ENCODE measurements around the gene FCAR. TPM values are rescaled to one million over a fixed set of nuclear protein-coding genes. Genes with fewer than 3 reads are reported as not detected.
"Not testable (repeated sequence)": the region's sequence is repeated elsewhere in the genome, so short reads cannot be mapped to it uniquely, and the experiment has no call there.

Gene FCAR
- total RNA-seq, 1 experiment from 2014 or later = 0.22 TPM

GRCh38 chr19:54906819-54907218 is 32.8 kb downstream of the FCAR start:
- CTCF ChIA-PET = interaction anchor here (1.3 kb wide), 1 partner anchor 26 kb away, joined by 4 read pairs; no protein-coding TSS in a partner anchor
- H3K9me3 Mint-ChIP-seq = no peaks in the 10 kb centered on the region; the same call in 1 of the 2 replicates
- no peak overlapping the region for H3K4me3 Mint-ChIP-seq
- no peaks in the 10 kb centered on the region; the same call in 1 of the 2 replicates for H3K27me3 Mint-ChIP-seq (ENCODE audit: low read depth)
- H3K36me3 Mint-ChIP-seq = peaks cover 10% of the 10 kb centered on the region
- H3K4me1 Mint-ChIP-seq = peaks cover 26% of the 10 kb centered on the region
- TF ChIP-seq TP53 (CRISPR knock-in tag; IDR thresholded peaks at IDR 0.05) = no peak
- TF ChIP-seq USF1 (CRISPR knock-in tag; IDR thresholded peaks at IDR 0.05) = no peak
- TF ChIP-seq NR2C2 (CRISPR knock-in tag; IDR thresholded peaks at IDR 0.05) = no peak
- TF ChIP-seq CBFB (CRISPR knock-in tag; IDR thresholded peaks at IDR 0.05; ENCODE audit: low read depth) = no peak
- no peak for TF ChIP-seq EMX1 (CRISPR knock-in tag; IDR thresholded peaks at IDR 0.05)
- TF ChIP-seq ATF6 (CRISPR knock-in tag; IDR thresholded peaks at IDR 0.05) = no peak
- no peak for TF ChIP-seq E2F4 (CRISPR knock-in tag; IDR thresholded peaks at IDR 0.05; ENCODE audit: borderline replicate concordance, low read depth)
- no peak for TF ChIP-seq ZNF416 (CRISPR knock-in tag; IDR thresholded peaks at IDR 0.05)
- no peak for TF ChIP-seq IRF2 (CRISPR knock-in tag; IDR thresholded peaks at IDR 0.05; ENCODE audit: borderline replicate concordance, low read depth)
- no peak for TF ChIP-seq ZNF232 (CRISPR knock-in tag; IDR thresholded peaks at IDR 0.05)
- TF ChIP-seq ZNF138 (CRISPR knock-in tag; conservative IDR thresholded peaks at IDR 0.05) = no peak
- TF ChIP-seq SOX15 (CRISPR knock-in tag; IDR thresholded peaks at IDR 0.05) = no peak
- DNase-seq (ENCODE audit: low spot score) (no peak), ATAC-seq (no peak)
- POLR2A ChIA-PET = interaction anchor here (0.5 to 0.7 kb wide), 2 partner anchors 139 to 580 kb away, joined by 4 to 5 read pairs; no protein-coding TSS in a partner anchor
- no peak overlapping the region; the same call in 1 of the 2 replicates for H3K27ac Mint-ChIP-seq

- DNase-seq (ENCODE audit: low spot score); H3K27ac Mint-ChIP-seq; CTCF ChIA-PET; POLR2A ChIA-PET; H3K4me3 Mint-ChIP-seq; H3K9me3 Mint-ChIP-seq; H3K27me3 Mint-ChIP-seq (ENCODE audit: low read depth); ATAC-seq: not testable (repeated sequence)
- Mint-ChIP-seq H3K4me1 (peaks cover 21% of the 10 kb centered on the region), H3K36me3 (peaks cover 12% of the 10 kb centered on the region)
Observed at GRCh38 chr19:54907899-54908298, 33.9 kb downstream of the FCAR start.

- Mint-ChIP-seq H3K36me3 (peaks cover 2% of the 10 kb centered on the region; the same call in 1 of the 2 replicates), H3K27me3 (ENCODE audit: low read depth) (no peaks in the 10 kb centered on the region), H3K4me1 (peaks cover 9% of the 10 kb centered on the region), H3K9me3 (no peaks in the 10 kb centered on the region), H3K4me3 (no peak overlapping the region), H3K27ac (peak overlapping the region; percentile 11; the same call in 1 of the 2 replicates)
- no peak for ATAC-seq
- TF ChIP-seq ZNF512 (CRISPR knock-in tag; IDR thresholded peaks at IDR 0.05; ENCODE audit: borderline replicate concordance) (no peak), CREM (CRISPR knock-in tag; IDR thresholded peaks at IDR 0.05) (no peak)
- POLR2A ChIA-PET = no interaction called here
- CTCF ChIA-PET = interaction anchor here (0.7 to 8.4 kb wide), 3 partner anchors 23 to 171 kb away, joined by 3 to 166 read pairs (median 4); no protein-coding TSS in a partner anchor
- no peak for DNase-seq (ENCODE audit: low spot score)
Observed at GRCh38 chr19:54916822-54917221, 42.8 kb downstream of the FCAR start.

- ChIA-PET CTCF (interaction anchor here (0.6 to 8.4 kb wide), 4 partner anchors 9 to 243 kb away, joined by 3 to 166 read pairs (median 4); no protein-coding TSS in a partner anchor), POLR2A (interaction anchor here (0.6 kb wide), 1 partner anchor 87 kb away, joined by 3 read pairs; no protein-coding TSS in a partner anchor)
- H3K27me3 Mint-ChIP-seq (ENCODE audit: low read depth) = no peaks in the 10 kb centered on the region
- H3K4me3 Mint-ChIP-seq = no peak overlapping the region
- H3K36me3 Mint-ChIP-seq = no peaks in the 10 kb centered on the region
- TF ChIP-seq ZNF138 (CRISPR knock-in tag; conservative IDR thresholded peaks at IDR 0.05) (no peak), E2F1 (CRISPR knock-in tag; IDR thresholded peaks at IDR 0.05) (no peak)
- ATAC-seq = no peak
- no peak for DNase-seq (ENCODE audit: low spot score)
- peaks cover 12% of the 10 kb centered on the region for H3K4me1 Mint-ChIP-seq
- H3K9me3 Mint-ChIP-seq = no peaks in the 10 kb centered on the region
- no peak overlapping the region for H3K27ac Mint-ChIP-seq
Observed at GRCh38 chr19:54918499-54918898, 44.5 kb downstream of the FCAR start.

Measured in WTC11 (cell line).